ENCODE data around the gene FGFR2. TPM values are rescaled to one million over a fixed set of nuclear protein-coding genes. Genes with fewer than 3 reads are reported as not detected.

The FGFR2 gene
- total RNA-seq, 2 experiments from 2014 or later = not detected

- H4K20me1 ChIP-seq (ENCODE audit: insufficient read depth, low read length) = no peaks in the 10 kb centered on the region
- H3K9me3 ChIP-seq (ENCODE audit: low read length) = no peaks in the 10 kb centered on the region
- no peak overlapping the region for H2AFZ ChIP-seq (ENCODE audit: low read length)
- no peaks in the 10 kb centered on the region for H3K79me2 ChIP-seq (ENCODE audit: insufficient read depth, low read depth, low read length)
- no peaks in the 10 kb centered on the region for H3K4me1 ChIP-seq (ENCODE audit: insufficient read depth, low read length, poor library complexity, severe bottlenecking)
- ChIA-PET CTCF (ENCODE audit: unreplicated experiment) (no interaction called here), POLR2A (interaction anchor here (0.6 to 1.5 kb wide), 2 partner anchors 14 to 115 kb away, joined by 3 read pairs; no protein-coding TSS in a partner anchor)
- no peak overlapping the region for H3K27ac ChIP-seq (ENCODE audit: low read depth, low read length, poor library complexity, severe bottlenecking)
- intact Hi-C loops (cut with micrococcal nuclease; ENCODE audit: unreplicated experiment) = no loop called here
- H3K36me3 ChIP-seq (ENCODE audit: insufficient read depth, low read length) = no peaks in the 10 kb centered on the region
- no peak overlapping the region for H3K4me3 ChIP-seq (ENCODE audit: low read depth, low read length, poor library complexity, severe bottlenecking)
- no TSS peak for BruUV-seq (replicated peaks)
- TF ChIP-seq CTCF (conservative IDR thresholded peaks at IDR 0.05; ENCODE audit: low read length) = no peak
- TF ChIP-seq EZH2phosphoT487 (IDR thresholded peaks at IDR 0.05; ENCODE audit: borderline replicate concordance, low read depth, low read length) = no peak
- DNase-seq (ENCODE audit: low spot score) = no peak
- no peaks in the 10 kb centered on the region for H3K9me2 ChIP-seq (ENCODE audit: insufficient read depth, low read length)
- H3K4me2 ChIP-seq (ENCODE audit: low read length) = no peak overlapping the region
Measured at GRCh38 chr10:121566755-121567154, 31.5 kb downstream of the FGFR2 start.

GRCh38 chr10:121559326-121560026 lies 38.8 kb downstream of the FGFR2 start:
- Histone ChIP-seq H3K9me2 (ENCODE audit: insufficient read depth, low read length) (no peaks in the 10 kb centered on the region), H3K27ac (ENCODE audit: low read depth, low read length, poor library complexity, severe bottlenecking) (no peak overlapping the region), H4K20me1 (ENCODE audit: insufficient read depth, low read length) (no peaks in the 10 kb centered on the region), H3K4me2 (ENCODE audit: low read length) (no peak overlapping the region), H2AFZ (ENCODE audit: low read length) (no peak overlapping the region), H3K79me2 (ENCODE audit: insufficient read depth, low read depth, low read length) (no peaks in the 10 kb centered on the region), H3K9me3 (ENCODE audit: low read length) (no peaks in the 10 kb centered on the region), H3K36me3 (ENCODE audit: insufficient read depth, low read length) (no peaks in the 10 kb centered on the region), H3K4me1 (ENCODE audit: insufficient read depth, low read length, poor library complexity, severe bottlenecking) (no peaks in the 10 kb centered on the region), H3K4me3 (ENCODE audit: low read depth, low read length, poor library complexity, severe bottlenecking) (no peak overlapping the region)
- intact Hi-C loops (cut with micrococcal nuclease; ENCODE audit: unreplicated experiment) = no loop called here
- BruUV-seq (replicated peaks) = no TSS peak
- DNase-seq (ENCODE audit: low spot score) = no peak
- no peak for TF ChIP-seq EZH2phosphoT487 (IDR thresholded peaks at IDR 0.05; ENCODE audit: borderline replicate concordance, low read depth, low read length)
- no peak for TF ChIP-seq CTCF (conservative IDR thresholded peaks at IDR 0.05; ENCODE audit: low read length)
- ChIA-PET CTCF (ENCODE audit: unreplicated experiment) (no interaction called here), POLR2A (no interaction called here)

- Histone ChIP-seq H3K36me3 (ENCODE audit: insufficient read depth, low read length) (no peaks in the 10 kb centered on the region), H3K4me3 (ENCODE audit: low read depth, low read length, poor library complexity, severe bottlenecking) (no peak overlapping the region), H3K79me2 (ENCODE audit: insufficient read depth, low read depth, low read length) (no peaks in the 10 kb centered on the region), H3K9me3 (ENCODE audit: low read length) (no peaks in the 10 kb centered on the region), H3K4me1 (ENCODE audit: insufficient read depth, low read length, poor library complexity, severe bottlenecking) (no peaks in the 10 kb centered on the region), H2AFZ (ENCODE audit: low read length) (no peak overlapping the region), H3K4me2 (ENCODE audit: low read length) (no peak overlapping the region), H3K9me2 (ENCODE audit: insufficient read depth, low read length) (no peaks in the 10 kb centered on the region), H4K20me1 (ENCODE audit: insufficient read depth, low read length) (no peaks in the 10 kb centered on the region), H3K27ac (ENCODE audit: low read depth, low read length, poor library complexity, severe bottlenecking) (no peak overlapping the region)
- ChIA-PET CTCF (ENCODE audit: unreplicated experiment) (no interaction called here), POLR2A (interaction anchor here (0.7 kb wide), 1 partner anchor 10 kb away, joined by 4 read pairs; no protein-coding TSS in a partner anchor)
- no TSS peak for BruUV-seq (replicated peaks)
- intact Hi-C loops (cut with micrococcal nuclease; ENCODE audit: unreplicated experiment) = no loop called here
- no peak for DNase-seq (ENCODE audit: low spot score)
- no peak for TF ChIP-seq CTCF (conservative IDR thresholded peaks at IDR 0.05; ENCODE audit: low read length)
Measured at GRCh38 chr10:121558238-121558637, 40.0 kb downstream of the FGFR2 start.

Data from OCI-LY7 (cell line).